Esophagus (tissue), 2 donors: ENCODE measurements around the gene XNDC1N. TPM values are rescaled to one million over a fixed set of nuclear protein-coding genes. Genes with fewer than 3 reads are reported as not detected.

Source experiments
- H3K27ac ChIP-seq, 2 donors: one replicate each; pipeline ENCODE4 v1.5.1; 2013; ENCODE audit warnings: low read depth in 2 of 2, mild to moderate bottlenecking in 2 of 2, inconsistent platforms in 1 of 2, low read length in 1 of 2, moderate library complexity in 1 of 2
- H3K27me3 ChIP-seq, 2 donors: one replicate each; pipeline ENCODE4 v1.6.1; 2013; ENCODE audit warnings: low read length in 2 of 2, control low read depth in 1 of 2, mild to moderate bottlenecking in 1 of 2; ENCODE audit not compliant: insufficient read depth in 2 of 2, control insufficient read depth in 1 of 2
- H3K36me3 ChIP-seq, 2 donors: one replicate each; pipeline ENCODE4 v1.6.1; 2013; ENCODE audit warnings: low read length in 1 of 2; ENCODE audit not compliant: control insufficient read depth in 2 of 2, insufficient read depth in 2 of 2
- H3K4me1 ChIP-seq, 2 donors: one replicate each; pipeline ENCODE4 v1.6.1; 2013; ENCODE audit warnings: low read length in 1 of 2; ENCODE audit not compliant: control insufficient read depth in 2 of 2, insufficient read depth in 2 of 2
- H3K4me3 ChIP-seq, 2 donors: one replicate each; pipeline ENCODE4 v1.5.1; 2013; ENCODE audit warnings: low read length in 2 of 2, mild to moderate bottlenecking in 2 of 2, low read depth in 1 of 2, moderate library complexity in 1 of 2
- H3K9me3 ChIP-seq, 2 donors: one replicate each; pipeline ENCODE4 v1.6.1; 2013; ENCODE audit warnings: mild to moderate bottlenecking in 2 of 2, low read depth in 1 of 2, low read length in 1 of 2, moderate library complexity in 1 of 2; ENCODE audit not compliant: control insufficient read depth in 2 of 2, insufficient read depth in 1 of 2
- WGBS, 2 donors: extraction: QIAGEN DNeasy Blood & Tissue Kit; methylation state at CpG; one replicate each; pipeline ENCODE4 v1.1.7; 2013; 5-methylcytosine and 5-hydroxymethylcytosine counted together
- polyA plus RNA-seq, 2 donors: library from polyadenylated mRNA; stranded (reverse); fragments of 200-250 nt; gene quantifications; one replicate each; pipeline ENCODE4 v1.2.3, GENCODE V29; 2013
- donor health status: healthy with polysubstance abuse.
- donor health status: Bipolar disorder and iron deficiency.

The XNDC1N gene
- polyA plus RNA-seq, 2 donors = 1.9 to 4.7 TPM

GRCh38 chr11:71934213-71934612 is 5.8 kb upstream of the XNDC1N start:
- no peak overlapping the region for H3K27ac ChIP-seq
- H3K36me3 ChIP-seq = no peaks in the 10 kb centered on the region
- H3K4me1 ChIP-seq = peaks cover 0 to 4% of the 10 kb centered on the region in 2 donors
- 47 to 54% methylated on average over 2 of the region's 2 CpGs for WGBS, 2 donors
- no peak overlapping the region for H3K4me3 ChIP-seq
- H3K9me3 ChIP-seq = no peaks in the 10 kb centered on the region
- no peaks in the 10 kb centered on the region for H3K27me3 ChIP-seq

- no peaks in the 10 kb centered on the region for H3K27me3 ChIP-seq
- no peaks in the 10 kb centered on the region for H3K36me3 ChIP-seq
- 83 to 89% methylated on average over 4 of the region's 4 CpGs for WGBS, 2 donors
- H3K4me1 ChIP-seq = peaks cover 0 to 4% of the 10 kb centered on the region in 2 donors
- H3K27ac ChIP-seq = no peak overlapping the region
- H3K4me3 ChIP-seq = no peak overlapping the region
- no peaks in the 10 kb centered on the region for H3K9me3 ChIP-seq
Observed at GRCh38 chr11:71933141-71933933, 4.9 kb upstream of the XNDC1N start.

- no peak overlapping the region for H3K4me3 ChIP-seq
- no peaks in the 10 kb centered on the region for H3K36me3 ChIP-seq
- whole genome bisulfite sequencing, 2 donors = 50 to 67% methylated on average over 2 of the region's 2 CpGs
- peaks cover 0 to 7% of the 10 kb centered on the region in 2 donors for H3K4me1 ChIP-seq
- H3K27me3 ChIP-seq = no peaks in the 10 kb centered on the region
- H3K27ac ChIP-seq = no peak overlapping the region
- no peaks in the 10 kb centered on the region for H3K9me3 ChIP-seq
Observed at GRCh38 chr11:71931245-71931602, 2.8 kb upstream of the XNDC1N start.

GRCh38 chr11:71930556-71931244 is 2.3 kb upstream of the XNDC1N start:
- H3K36me3 ChIP-seq = no peaks in the 10 kb centered on the region
- no peak overlapping the region for H3K27ac ChIP-seq
- no peak overlapping the region for H3K4me3 ChIP-seq
- no peaks in the 10 kb centered on the region for H3K27me3 ChIP-seq
- no peaks in the 10 kb centered on the region for H3K9me3 ChIP-seq
- 70% methylated on average over 11 of the region's 11 CpGs for WGBS, 2 donors
- peaks cover 0 to 7% of the 10 kb centered on the region in 2 donors for H3K4me1 ChIP-seq

- Histone ChIP-seq H3K36me3 (no peaks in the 10 kb centered on the region), H3K27me3 (no peaks in the 10 kb centered on the region), H3K4me3 (peak overlapping the region; percentile 77 to 96), H3K27ac (peak overlapping the region in 1 of 2 donors; percentile 88), H3K9me3 (no peaks in the 10 kb centered on the region), H3K4me1 (peaks cover 0 to 7% of the 10 kb centered on the region in 2 donors)
- 5% methylated on average over 6 of the region's 6 CpGs for WGBS, 2 donors
Observed at GRCh38 chr11:71929491-71929890, 1.1 kb upstream of the XNDC1N start.

- H3K36me3 ChIP-seq = no peaks in the 10 kb centered on the region
- H3K4me1 ChIP-seq = peaks cover 0 to 7% of the 10 kb centered on the region in 2 donors
- peak within 1 kb of the TSS; percentile 88 to 98 for H3K27ac ChIP-seq
- H3K4me3 ChIP-seq = peak within 1 kb of the TSS; percentile 77 to 96
- WGBS, 2 donors = 0% methylated on average over 32 of the region's 32 CpGs
- no peaks in the 10 kb centered on the region for H3K9me3 ChIP-seq
- H3K27me3 ChIP-seq = no peaks in the 10 kb centered on the region
Observed at GRCh38 chr11:71928737-71929443, 496 bp upstream of the XNDC1N start, which contains the start of gene RNF121. RNF121 (plus strand) TSS chr11:71929046; CDS start chr11:71929062, 16 bp downstream.

- no peaks in the 10 kb centered on the region for H3K27me3 ChIP-seq
- WGBS, 2 donors = 91 to 95% methylated on average over 9 of the region's 9 CpGs
- no peaks in the 10 kb centered on the region for H3K9me3 ChIP-seq
- no peak overlapping the region for H3K4me3 ChIP-seq
- peaks cover 8 to 14% of the 10 kb centered on the region in 2 donors for H3K36me3 ChIP-seq
- H3K27ac ChIP-seq = no peak overlapping the region
- H3K4me1 ChIP-seq = no peaks in the 10 kb centered on the region
Observed at GRCh38 chr11:71917646-71918140, 10.7 kb downstream of the XNDC1N start.

- no peaks in the 10 kb centered on the region for H3K9me3 ChIP-seq
- H3K4me1 ChIP-seq = no peaks in the 10 kb centered on the region
- WGBS, 2 donors = 90 to 95% methylated on average over 7 of the region's 7 CpGs
- no peak overlapping the region for H3K4me3 ChIP-seq
- H3K27ac ChIP-seq = no peak overlapping the region
- no peaks in the 10 kb centered on the region for H3K27me3 ChIP-seq
- H3K36me3 ChIP-seq = peaks cover 10 to 14% of the 10 kb centered on the region in 2 donors
Observed at GRCh38 chr11:71914617-71915189, 13.7 kb downstream of the XNDC1N start.
